ENCODE data around the gene PKN2.

DNA sequence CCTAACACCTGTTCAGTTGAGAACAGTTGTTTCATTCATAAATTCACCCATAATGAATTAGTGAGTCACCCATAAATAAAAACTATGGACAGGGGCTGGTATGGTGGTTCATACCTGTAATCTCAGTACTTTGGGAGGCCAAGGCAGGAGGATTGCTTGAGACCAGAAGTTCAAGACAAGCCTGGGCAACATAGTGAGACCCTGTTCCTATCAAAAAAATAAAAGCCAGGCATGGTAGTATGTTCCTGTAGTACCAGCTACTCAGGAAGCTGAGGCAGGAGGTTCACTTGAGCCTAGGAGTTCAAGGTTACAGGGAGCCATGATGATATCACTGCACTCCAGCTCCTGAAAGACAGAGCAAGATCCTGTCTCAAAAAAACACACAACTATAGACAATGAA lies 128.3 kb downstream of the PKN2 start:
- TF ChIP-seq, protein P1, sequence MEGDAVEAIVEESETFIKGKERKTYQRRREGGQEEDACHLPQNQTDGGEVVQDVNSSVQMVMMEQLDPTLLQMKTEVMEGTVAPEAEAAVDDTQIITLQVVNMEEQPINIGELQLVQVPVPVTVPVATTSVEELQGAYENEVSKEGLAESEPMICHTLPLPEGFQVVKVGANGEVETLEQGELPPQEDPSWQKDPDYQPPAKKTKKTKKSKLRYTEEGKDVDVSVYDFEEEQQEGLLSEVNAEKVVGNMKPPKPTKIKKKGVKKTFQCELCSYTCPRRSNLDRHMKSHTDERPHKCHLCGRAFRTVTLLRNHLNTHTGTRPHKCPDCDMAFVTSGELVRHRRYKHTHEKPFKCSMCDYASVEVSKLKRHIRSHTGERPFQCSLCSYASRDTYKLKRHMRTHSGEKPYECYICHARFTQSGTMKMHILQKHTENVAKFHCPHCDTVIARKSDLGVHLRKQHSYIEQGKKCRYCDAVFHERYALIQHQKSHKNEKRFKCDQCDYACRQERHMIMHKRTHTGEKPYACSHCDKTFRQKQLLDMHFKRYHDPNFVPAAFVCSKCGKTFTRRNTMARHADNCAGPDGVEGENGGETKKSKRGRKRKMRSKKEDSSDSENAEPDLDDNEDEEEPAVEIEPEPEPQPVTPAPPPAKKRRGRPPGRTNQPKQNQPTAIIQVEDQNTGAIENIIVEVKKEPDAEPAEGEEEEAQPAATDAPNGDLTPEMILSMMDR (IDR thresholded peaks at IDR 0.05; ENCODE audit: insufficient read depth, low read depth, low read length) = no peak
- no peak for TF ChIP-seq EZH2 (IDR thresholded peaks at IDR 0.05; ENCODE audit: insufficient read depth, low read length)

All from astrocyte (in vitro differentiated cells and primary cell).